ENCODE results near the gene RANBP1. TPM values are rescaled to one million over a fixed set of nuclear protein-coding genes. Genes with fewer than 3 reads are reported as not detected.
"Not testable (repeated sequence)": the region's sequence is repeated elsewhere in the genome, so short reads cannot be mapped to it uniquely, and the experiment has no call there.

The RANBP1 gene
- polyA plus RNA-seq (2013, experiment 1 of 2; ENCODE audit: insufficient read length), result 227 TPM
- 91.3 TPM for polyA plus RNA-seq (2013, experiment 2 of 2; ENCODE audit: insufficient read length)

- DNase-seq, result no peak
Measured at GRCh38 chr22:20115691-20116375, at the start of gene RANBP1. Gene RANBP1 (plus strand): TSS chr22:20116104. CDS start chr22:20116185, 81 bp downstream.

- DNase-seq, result no peak
Measured at GRCh38 chr22:20066617-20067383, 49.1 kb upstream of the RANBP1 start.

GRCh38 chr22:20067384-20067682 is 48.6 kb upstream of the RANBP1 start:
- DNase-seq, result not testable (repeated sequence)

- DNase-seq, result no peak
Measured at GRCh38 chr22:20068640-20069039, 47.3 kb upstream of the RANBP1 start.

- DNase-seq, result no peak
Measured at GRCh38 chr22:20069331-20070042, 46.4 kb upstream of the RANBP1 start.

- no peak for DNase-seq
Measured at GRCh38 chr22:20071524-20071972, 44.4 kb upstream of the RANBP1 start.

GRCh38 chr22:20076627-20077172 is 39.2 kb upstream of the RANBP1 start:
- no peak for DNase-seq

GRCh38 chr22:20079745-20080444 is 36.0 kb upstream of the RANBP1 start, which contains the start of gene DGCR8:
Gene DGCR8 (plus strand): TSS chr22:20080241. CDS start chr22:20085964, 5,723 bp downstream.
- peak; percentile 97 for DNase-seq

GRCh38 chr22:20080445-20080775 is 35.5 kb upstream of the RANBP1 start:
- DNase-seq, result peak; percentile 64

- DNase-seq, result peak; percentile 74
Measured at GRCh38 chr22:20080776-20081654, 34.9 kb upstream of the RANBP1 start.

- DNase-seq, result no peak
Measured at GRCh38 chr22:20083157-20083890, 32.6 kb upstream of the RANBP1 start.

- DNase-seq, result no peak
Measured at GRCh38 chr22:20083891-20084546, 31.9 kb upstream of the RANBP1 start.

- DNase-seq, result no peak
Measured at GRCh38 chr22:20084547-20085413, 31.1 kb upstream of the RANBP1 start.

- no peak for DNase-seq
Measured at GRCh38 chr22:20085651-20086050, 30.3 kb upstream of the RANBP1 start.

GRCh38 chr22:20086101-20086599 is 29.8 kb upstream of the RANBP1 start:
- DNase-seq, result no peak

- no peak for DNase-seq
Measured at GRCh38 chr22:20086763-20087162, 29.1 kb upstream of the RANBP1 start.

- DNase-seq, result no peak
Measured at GRCh38 chr22:20087319-20088262, 28.3 kb upstream of the RANBP1 start.

GRCh38 chr22:20088263-20088648 is 27.6 kb upstream of the RANBP1 start:
- no peak for DNase-seq

All from fibroblast of skin of back (primary cell).